Pancreas (tissue), 10 donors: ENCODE measurements around the gene PTEN. TPM values are rescaled to one million over a fixed set of nuclear protein-coding genes. Genes with fewer than 3 reads are reported as not detected.

ENCODE experiments used
- ATAC-seq, 4 donors: fragments of 200-7000 bp; cut with Tn5 transposase; one replicate each; pipeline versions ENCODE4 v1.8.0 to v1.9.1; 2020; ENCODE audit warnings: mild to moderate bottlenecking in 4 of 4, moderate library complexity in 4 of 4
- DNase-seq, 6 donors: peaks; one replicate each; pipeline ENCODE4 v3.0.0-alpha.2; 2020
- FAIRE-seq: peaks from 2 replicates; lab custom pipeline; 2012; peaks lifted over from hg19 to GRCh38; lab: Jason Lieb, UNC
- H3K27ac ChIP-seq, 4 donors: fragments of 200-600 bp; sonication (generic); 1 replicate in 3 of 4; 2 replicates in 1 of 4; pipeline versions ENCODE4 v1.5.0 to v1.8.0; 2020
- H3K27me3 ChIP-seq, 4 donors: fragments of 200-600 bp; one replicate each; pipeline ENCODE4 v1.8.0; 2021
- H3K36me3 ChIP-seq, 3 donors: fragments of 200-600 bp; sonication (generic) in 1 of 3; one replicate each; pipeline versions ENCODE4 v1.5.0 to v1.8.0; 2020 to 2021
- H3K4me1 ChIP-seq, 3 donors: fragments of 200-600 bp; one replicate each; pipeline ENCODE4 v1.8.0; 2021
- H3K4me3 ChIP-seq, 4 donors: fragments of 200-600 bp; sonication (generic) in 2 of 4; one replicate each; pipeline versions ENCODE4 v1.5.0 to v1.8.0; 2020 to 2021
- H3K9me3 ChIP-seq, 4 donors: fragments of 200-600 bp; one replicate each; pipeline ENCODE4 v1.8.0; 2021
- CTCF ChIP-seq, 4 donors: fragments of 200-600 bp; sonication (generic) in 3 of 4; IDR thresholded peaks; one replicate each; pipeline versions ENCODE4 v1.5.0 to v1.8.0; 2021; ENCODE audit warnings: antibody characterized with exemption in 4 of 4
- WGBS, 2 donors: extraction: QIAGEN DNeasy Blood & Tissue Kit; methylation state at CpG; one replicate each; pipeline ENCODE4 v1.1.7; 2013; 5-methylcytosine and 5-hydroxymethylcytosine counted together
- intact Hi-C, 3 donors: fragments of 100-400 bp; cut with DNase I; formaldehyde crosslinking; loops; one replicate each; pipeline versions ENCODE4 v1.11.1 to v1.14.2; 2022
- polyA plus RNA-seq, 2 donors: library from polyadenylated mRNA; stranded (reverse); fragments of 200-250 nt; gene quantifications; one replicate each; pipeline ENCODE4 v1.2.3, GENCODE V29; 2013
- total RNA-seq, 6 donors: library from RNA; stranded (reverse); fragmentation: NEBNext Ultra II Directional in 4 of 6; extraction: Animal tissue kit (Norgen Biotek cat#: 25700) in 4 of 6; gene quantifications; one replicate each; pipeline versions ENCODE4 v1.2.1 to v1.2.4, GENCODE V29; 2021 to 2023
- donor health status: healthy with polysubstance abuse.
- donor health status: DM: no; HTN: no; CAD: no; lungs with moderate emphysema.
- donor health status: DM: no; HTN: no; CAD: no.
- donor health status: control.
- donor health status: control.
- donor health status: Bipolar disorder and iron deficiency.
- donor health status: DM: yes; HTN: yes; CAD: no.
- donor health status: DM: no; HTN: no; CAD: no.
- donor health status: DM: no; HTN: no; CAD: no.
- donor health status: DM: yes; HTN: yes; CAD: no.

PTEN gene
- total and polyA plus RNA-seq, 8 donors: 19.2 to 64.1 (median 40.4) TPM

DNA sequence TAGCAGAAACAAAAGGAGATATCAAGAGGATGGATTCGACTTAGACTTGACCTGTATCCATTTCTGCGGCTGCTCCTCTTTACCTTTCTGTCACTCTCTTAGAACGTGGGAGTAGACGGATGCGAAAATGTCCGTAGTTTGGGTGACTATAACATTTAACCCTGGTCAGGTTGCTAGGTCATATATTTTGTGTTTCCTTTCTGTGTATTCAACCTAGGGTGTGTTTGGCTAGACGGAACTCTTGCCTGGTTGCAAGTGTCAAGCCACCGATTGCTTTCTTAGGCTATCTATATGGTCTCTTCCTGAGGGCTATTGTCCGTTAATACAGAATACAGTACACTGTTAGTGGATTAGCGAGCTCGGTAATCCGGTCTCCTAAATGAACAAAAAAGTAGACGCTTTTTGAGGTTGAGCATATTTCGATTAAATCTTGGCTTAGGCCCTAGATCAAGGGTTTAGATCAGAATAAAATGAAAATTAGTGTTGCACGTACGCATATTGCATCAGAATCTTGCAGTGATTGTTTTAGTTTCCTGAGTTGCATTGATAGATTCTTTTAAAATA is 1.2 kb downstream of the PTEN start:
- Histone ChIP-seq H3K9me3 (no peaks in the 10 kb centered on the region), H3K27ac (peak overlapping the region; percentile 76 to 98 (median 95)), H3K27me3 (no peaks in the 10 kb centered on the region), H3K4me1 (peaks cover 7 to 19% (median 11%) of the 10 kb centered on the region in 3 donors), H3K4me3 (peak overlapping the region; percentile 77 to 99 (median 91)), H3K36me3 (no peaks in the 10 kb centered on the region)
- FAIRE-seq: no peak
- 0% methylated on average over 16 of the region's 16 CpGs for WGBS, 2 donors
- intact Hi-C loops: no loop called here
- no peak for DNase-seq
- TF ChIP-seq CTCF (IDR thresholded peaks at IDR 0.05): no peak
- ATAC-seq: no peak

- no peak for FAIRE-seq
- Histone ChIP-seq H3K36me3 (no peaks in the 10 kb centered on the region), H3K27ac (peak overlapping the region in 3 of 4 donors; percentile 25 to 98 (median 98)), H3K4me3 (peak overlapping the region; percentile 77 to 99 (median 91)), H3K27me3 (no peaks in the 10 kb centered on the region), H3K4me1 (peaks cover 15 to 27% (median 17%) of the 10 kb centered on the region in 3 donors), H3K9me3 (no peaks in the 10 kb centered on the region)
- ATAC-seq: no peak
- DNase-seq: no peak
- TF ChIP-seq CTCF (IDR thresholded peaks at IDR 0.05): no peak
- intact Hi-C loops: no loop called here
- 0 to 1% methylated on average over 4 of the region's 4 CpGs for WGBS, 2 donors
Observed at GRCh38 chr10:87865241-87865881, 1.9 kb downstream of the PTEN start.

GRCh38 chr10:87866412-87866974 is 3.1 kb downstream of the PTEN start:
- H3K9me3 ChIP-seq: no peaks in the 10 kb centered on the region
- intact Hi-C loops: no loop called here
- DNase-seq: no peak
- FAIRE-seq: no peak
- H3K27ac ChIP-seq: peak overlapping the region in 2 of 4 donors; percentile 98
- H3K4me1 ChIP-seq: peaks cover 16 to 31% (median 22%) of the 10 kb centered on the region in 3 donors
- WGBS, 2 donors: 1% methylated on average over 3 of the region's 3 CpGs
- peak overlapping the region; percentile 6 to 99 (median 91) for H3K4me3 ChIP-seq
- ATAC-seq: no peak
- H3K36me3 ChIP-seq: no peaks in the 10 kb centered on the region
- no peaks in the 10 kb centered on the region for H3K27me3 ChIP-seq
- TF ChIP-seq CTCF (IDR thresholded peaks at IDR 0.05): no peak

DNA sequence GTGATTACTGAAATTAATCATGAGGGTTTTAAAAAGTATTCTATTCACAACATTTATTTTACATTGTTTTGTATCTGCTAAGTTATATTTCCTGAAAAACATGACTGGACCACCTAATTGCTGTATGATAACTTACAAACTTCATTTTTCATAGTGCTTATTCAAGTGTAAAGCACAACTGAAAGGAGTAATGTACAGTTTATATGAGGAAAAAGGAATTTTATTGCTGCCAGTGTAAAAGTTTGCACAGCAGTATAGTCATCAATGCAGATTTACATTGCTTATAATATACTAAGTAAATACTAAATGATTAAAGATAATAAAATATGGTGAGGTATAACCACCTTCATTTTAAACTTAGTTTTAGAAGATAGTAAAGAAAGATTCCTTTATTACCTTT is 4.0 kb downstream of the PTEN start:
- intact Hi-C loops: no loop called here
- Histone ChIP-seq H3K27ac (peak overlapping the region in 2 of 4 donors; percentile 98), H3K9me3 (no peaks in the 10 kb centered on the region), H3K27me3 (no peaks in the 10 kb centered on the region), H3K4me1 (peaks cover 20 to 37% (median 23%) of the 10 kb centered on the region in 3 donors), H3K36me3 (no peaks in the 10 kb centered on the region), H3K4me3 (peak overlapping the region in 3 of 4 donors; percentile 0 to 94 (median 88))
- no peak for TF ChIP-seq CTCF (IDR thresholded peaks at IDR 0.05)
- no peak for ATAC-seq
- peak; percentile 39 for FAIRE-seq
- DNase-seq: no peak
